PFSK-1 (cell line): ENCODE measurements around the gene ARMC6.

Source experiments
- FOXP2 ChIP-seq: optimal IDR thresholded peaks from 2 replicates; pipeline ENCODE3; 2011; ENCODE audit warnings: borderline replicate concordance, control low read depth, inconsistent platforms; ENCODE audit not compliant: insufficient read depth; ENCODE audit errors: extremely low read length, extremely low read depth
- POLR2AphosphoS5 ChIP-seq: IDR thresholded peaks from 2 replicates; pipeline ENCODE4 v1.6.1; 2012; ENCODE audit warnings: low read depth, mild to moderate bottlenecking, control low read depth, low read length, moderate library complexity
- REST ChIP-seq, 2 experiments: IDR thresholded peaks; 2 replicates each; pipeline versions ENCODE4 v1.6.1 to v1.8.0; 2011 to 2012; ENCODE audit warnings: low read depth in 2 of 2, low read length in 2 of 2, control low read depth in 1 of 2, inconsistent platforms in 1 of 2, mild to moderate bottlenecking in 1 of 2, moderate library complexity in 1 of 2; ENCODE audit not compliant: insufficient read depth in 1 of 2
- SIN3A ChIP-seq: IDR thresholded peaks from 2 replicates; pipeline ENCODE4 v1.6.1; 2012; ENCODE audit warnings: mild to moderate bottlenecking, low read length, moderate library complexity, borderline replicate concordance; ENCODE audit not compliant: insufficient read depth
- TAF1 ChIP-seq: IDR thresholded peaks from 2 replicates; pipeline ENCODE4 v1.6.1; 2012; ENCODE audit warnings: low read length, control low read depth, borderline replicate concordance; ENCODE audit not compliant: insufficient read depth

The ARMC6 gene

GRCh38 chr19:19067276-19068072 is 34.1 kb downstream of the ARMC6 start:
- TF ChIP-seq TAF1, result no peak
- no peak for TF ChIP-seq POLR2AphosphoS5
- TF ChIP-seq SIN3A, result no peak
- no peak for TF ChIP-seq FOXP2
- TF ChIP-seq REST (IDR thresholded peaks at IDR 0.05; ENCODE audit: insufficient read depth in 1 of 2, low read depth in 2 of 2, low read length in 2 of 2), result no peak

DNA sequence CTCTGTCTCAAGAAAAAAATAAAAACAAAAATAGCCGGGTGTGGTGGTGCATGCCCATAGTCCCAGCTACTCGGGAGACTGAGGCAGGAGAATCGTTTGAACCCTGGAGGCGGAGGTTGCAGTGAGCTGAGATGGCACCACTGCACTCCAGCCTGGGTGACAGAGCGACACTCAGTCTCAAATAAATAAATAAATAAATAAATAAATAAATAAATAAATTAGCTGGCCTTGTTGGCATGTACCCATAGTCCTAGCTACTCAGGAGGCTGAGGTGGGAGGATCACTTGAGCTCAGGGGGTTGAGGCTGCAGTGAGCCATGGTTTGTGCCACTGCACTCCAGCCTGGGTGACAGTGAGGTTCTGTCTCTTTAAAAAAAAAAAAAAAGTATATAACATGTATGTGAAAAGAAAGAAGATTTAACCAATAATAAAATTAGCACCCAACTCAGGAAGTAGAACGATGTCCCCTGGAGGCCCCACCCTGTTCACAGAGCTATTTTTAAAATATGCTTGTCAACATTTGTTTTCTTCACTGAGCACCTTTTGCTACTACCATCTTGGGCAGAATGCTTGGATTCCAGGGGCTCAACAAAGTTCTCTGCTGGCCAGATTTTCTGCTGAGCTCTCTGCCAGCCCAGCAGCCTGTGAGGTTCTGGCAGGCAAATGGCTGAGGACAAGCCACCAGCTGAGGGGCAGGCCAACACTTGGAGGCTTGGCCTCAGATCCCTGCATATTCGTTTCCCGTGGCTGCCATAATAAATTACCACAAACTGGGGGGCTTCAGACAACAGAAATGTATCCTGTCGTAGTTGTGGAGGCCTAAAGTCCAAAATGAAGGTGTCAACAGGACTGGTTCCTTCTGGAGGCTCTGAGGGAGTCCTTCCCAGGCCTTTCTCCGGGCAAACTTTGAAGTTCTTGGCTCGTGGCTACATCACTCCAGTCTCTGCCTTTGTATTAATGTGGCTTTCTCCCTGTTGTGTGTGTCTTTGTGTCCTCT is 35.6 kb downstream of the ARMC6 start:
- TF ChIP-seq SIN3A (no peak), TAF1 (no peak), REST (IDR thresholded peaks at IDR 0.05; ENCODE audit: insufficient read depth in 1 of 2, low read depth in 2 of 2, low read length in 2 of 2) (no peak)

- no peak for TF ChIP-seq TAF1
- no peak for TF ChIP-seq REST (IDR thresholded peaks at IDR 0.05; ENCODE audit: insufficient read depth in 1 of 2, low read depth in 2 of 2, low read length in 2 of 2)
- no peak for TF ChIP-seq POLR2AphosphoS5
- no peak for TF ChIP-seq FOXP2
- no peak for TF ChIP-seq SIN3A
Observed at GRCh38 chr19:19071897-19072296, 38.5 kb downstream of the ARMC6 start.

DNA sequence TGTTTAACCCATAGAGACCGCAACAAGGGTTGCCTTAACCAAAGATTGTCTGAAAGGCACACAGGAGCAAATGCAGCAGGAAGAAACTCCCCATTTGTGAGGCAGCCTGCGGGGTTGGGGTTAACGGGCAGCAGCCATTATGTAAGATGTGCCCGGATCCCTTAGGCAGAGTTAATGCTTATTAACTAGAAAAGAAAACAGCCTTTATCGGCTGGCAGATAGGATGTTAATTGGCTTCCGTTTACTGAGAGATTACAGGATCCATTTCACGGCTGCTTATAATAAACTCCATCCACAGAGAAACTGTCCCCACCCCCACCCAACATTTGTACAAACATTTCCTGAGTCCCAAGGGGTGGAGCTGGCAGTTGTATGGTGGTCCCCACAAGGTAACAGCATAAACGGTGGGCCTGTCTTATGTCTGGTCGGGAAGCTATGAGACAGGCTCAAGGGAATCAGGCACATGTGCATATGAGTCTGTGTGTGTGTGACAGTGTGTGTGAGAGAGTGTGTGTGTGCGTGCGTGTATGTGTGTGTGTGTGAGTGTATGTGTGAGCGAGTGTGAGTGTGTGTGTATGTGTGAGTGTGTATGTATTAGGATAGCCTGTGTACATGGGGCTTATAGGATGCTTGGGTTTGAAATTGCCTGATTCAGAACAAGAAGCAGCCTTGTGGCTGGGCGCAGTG is 40.9 kb downstream of the ARMC6 start:
- TF ChIP-seq REST (IDR thresholded peaks at IDR 0.05; ENCODE audit: insufficient read depth in 1 of 2, low read depth in 2 of 2, low read length in 2 of 2) (no peak), TAF1 (no peak), SIN3A (no peak), POLR2AphosphoS5 (no peak), FOXP2 (no peak)
